Gastrocnemius medialis (tissue), 4 donors: Measurements from ENCODE around the gene CPED1.

ENCODE experiments used
- CTCF ChIP-seq, 5 experiments: fragments of 450-650 bp in 3 of 5; fragments of 200-600 bp in 2 of 5; sonication (generic) in 2 of 5; IDR thresholded peaks in 4 of 5; conservative IDR thresholded peaks in 1 of 5; 1 replicate in 4 of 5; 2 replicates in 1 of 5; pipeline ENCODE4 v1.5.1; 2016 to 2019; ENCODE audit warnings: antibody characterized with exemption in 5 of 5, mild to moderate bottlenecking in 3 of 5, moderate library complexity in 3 of 5
- POLR2A ChIP-seq, 2 donors: fragments of 450-650 bp; IDR thresholded peaks; one replicate each; pipeline ENCODE4 v1.6.1; 2017; ENCODE audit warnings: antibody characterized with exemption in 2 of 2, mild to moderate bottlenecking in 2 of 2, moderate library complexity in 2 of 2

- TF ChIP-seq CTCF (IDR thresholded peaks at IDR 0.05 in 4 of 5, conservative IDR thresholded peaks at IDR 0.05 in 1 of 5) (no peak), POLR2A (IDR thresholded peaks at IDR 0.05) (no peak)
Measured at GRCh38 chr7:121045090-121045489, 56.6 kb downstream of the CPED1 start.
